ENCODE measurements around the gene CYP4Z1. TPM values are rescaled to one million over a fixed set of nuclear protein-coding genes. Genes with fewer than 3 reads are reported as not detected.
"Not testable (repeated sequence)": the region's sequence is repeated elsewhere in the genome, so short reads cannot be mapped to it uniquely, and the experiment has no call there.

The CYP4Z1 gene
- not detected for total RNA-seq

- Mint-ChIP-seq H3K4me1 (no peaks in the 10 kb centered on the region), H3K36me3 (no peaks in the 10 kb centered on the region), H3K27ac (no peak within 1 kb of the TSS), H3K27me3 (peaks cover 37% of the 10 kb centered on the region), H3K4me3 (no peak within 1 kb of the TSS), H3K9me3 (no peaks in the 10 kb centered on the region)
- no peak for DNase-seq
Measured at GRCh38 chr1:47067097-47067594, at the start of gene CYP4Z1. TSS of gene CYP4Z1 (plus strand) at chr1:47067231. CDS start at chr1:47067491, 260 bp downstream.

DNA sequence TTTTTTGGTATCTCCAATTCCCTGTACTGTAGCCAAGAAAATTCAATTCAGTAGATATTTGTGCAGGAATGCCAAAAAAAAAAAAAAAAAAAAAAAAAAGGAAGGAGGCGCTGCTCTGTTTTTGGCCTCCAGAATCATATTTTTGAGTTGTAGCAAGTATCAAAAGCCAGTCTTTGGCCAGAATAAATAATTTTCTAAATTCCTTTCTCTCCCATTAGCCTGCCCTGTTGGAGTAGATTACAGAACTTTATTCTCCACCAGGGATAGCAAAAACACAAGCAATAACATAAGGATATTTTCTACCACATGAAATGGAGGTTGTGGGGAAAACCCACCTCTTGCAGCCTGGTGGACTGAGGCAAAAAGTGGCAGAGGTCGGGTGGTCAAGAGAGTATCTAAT lies 46.0 kb upstream of the CYP4Z1 start:
- no peaks in the 10 kb centered on the region for H3K4me1 Mint-ChIP-seq
- H3K27me3 Mint-ChIP-seq = peaks cover 23% of the 10 kb centered on the region

DNA sequence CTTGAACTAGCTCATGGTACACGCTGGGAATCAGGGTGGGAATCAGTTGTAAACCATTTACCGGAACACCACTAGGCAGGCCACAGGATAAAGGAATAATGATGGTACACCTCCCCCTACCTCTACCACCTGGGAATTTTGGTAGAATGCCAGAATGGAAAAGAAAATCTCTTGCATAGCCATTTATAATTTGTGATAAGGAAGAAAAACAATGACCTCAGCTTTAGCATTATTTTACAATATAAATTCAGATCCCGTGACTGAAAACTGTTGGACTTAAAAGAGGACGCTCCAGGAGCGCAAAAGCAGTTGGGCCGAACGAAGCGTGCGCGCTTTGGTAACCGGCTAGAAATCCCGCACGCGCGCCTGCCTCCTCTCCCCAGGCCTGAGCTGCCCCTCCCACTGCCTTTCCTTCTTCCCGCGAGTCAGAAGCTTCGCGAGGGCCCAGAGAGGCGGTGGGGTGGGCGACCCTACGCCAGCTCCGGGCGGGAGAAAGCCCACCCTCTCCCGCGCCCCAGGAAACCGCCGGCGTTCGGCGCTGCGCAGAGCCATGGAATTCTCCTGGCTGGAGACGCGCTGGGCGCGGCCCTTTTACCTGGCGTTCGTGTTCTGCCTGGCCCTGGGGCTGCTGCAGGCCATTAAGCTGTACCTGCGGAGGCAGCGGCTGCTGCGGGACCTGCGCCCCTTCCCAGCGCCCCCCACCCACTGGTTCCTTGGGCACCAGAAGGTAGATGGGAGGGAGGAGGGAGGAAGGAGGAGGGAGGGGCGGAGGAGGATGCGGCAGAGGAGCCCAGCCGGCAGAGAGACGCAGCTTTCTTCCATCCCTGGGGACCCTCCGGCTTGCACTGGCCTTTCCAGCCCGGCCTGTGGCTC lies 43.5 kb upstream of the CYP4Z1 start, which contains the start of gene CYP4X1:
TSS of gene CYP4X1 (plus strand) at position 402 of the 873 bp plus-strand sequence. CDS start at position 551, 149 bp downstream.
- no peaks in the 10 kb centered on the region for H3K36me3 Mint-ChIP-seq

More for the DNA sequence above, 46.0 kb upstream of the CYP4Z1 start:
- no peak overlapping the region for H3K27ac Mint-ChIP-seq
- H3K4me3 Mint-ChIP-seq = no peak overlapping the region
- H3K9me3 Mint-ChIP-seq = no peaks in the 10 kb centered on the region
- DNase-seq = no peak
- no peaks in the 10 kb centered on the region for H3K36me3 Mint-ChIP-seq

DNA sequence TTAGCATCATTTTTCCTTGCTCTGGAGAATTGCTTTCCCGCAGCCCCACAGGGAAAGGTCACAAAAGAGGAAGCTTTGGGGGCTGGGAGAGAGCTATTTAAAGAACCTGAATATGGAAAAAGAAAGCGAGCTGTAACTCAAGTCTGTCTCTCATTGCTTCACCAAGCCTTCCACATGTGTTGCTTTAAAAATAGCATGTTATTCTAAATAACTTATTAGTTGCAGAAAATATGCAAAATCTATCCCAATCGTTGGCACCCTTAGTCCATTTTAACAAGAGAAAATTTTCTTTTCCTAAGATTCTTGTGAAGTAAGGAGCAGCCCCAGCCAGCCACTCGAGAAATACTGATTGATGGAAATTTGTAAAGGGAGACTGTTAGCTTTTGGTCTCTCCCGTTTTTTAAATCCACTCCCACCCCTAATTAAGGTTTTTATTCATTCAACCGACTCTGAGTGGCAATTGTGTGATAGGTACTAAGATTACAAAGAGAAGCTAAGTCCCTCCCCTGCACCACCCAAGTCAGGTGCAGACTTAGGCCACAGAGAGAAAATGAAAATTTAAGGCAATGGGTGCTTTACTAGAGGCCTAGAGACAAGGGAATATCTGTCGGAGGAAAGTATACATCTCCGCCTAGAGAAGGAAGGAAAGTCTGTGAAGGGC lies 42.8 kb upstream of the CYP4Z1 start:
- H3K4me3 Mint-ChIP-seq = no peak overlapping the region

More for the DNA sequence above, 43.5 kb upstream of the CYP4Z1 start, which contains the start of gene CYP4X1:
- no peaks in the 10 kb centered on the region for H3K9me3 Mint-ChIP-seq
- no peaks in the 10 kb centered on the region for H3K4me1 Mint-ChIP-seq
- no peak within 1 kb of the TSS for H3K4me3 Mint-ChIP-seq
- peaks cover 39% of the 10 kb centered on the region for H3K27me3 Mint-ChIP-seq
- DNase-seq = no peak
- no peak within 1 kb of the TSS for H3K27ac Mint-ChIP-seq

GRCh38 chr1:47030170-47030805 lies 36.7 kb upstream of the CYP4Z1 start:
- H3K9me3 Mint-ChIP-seq = no peaks in the 10 kb centered on the region
- H3K27ac Mint-ChIP-seq = no peak overlapping the region
- no peaks in the 10 kb centered on the region for H3K4me1 Mint-ChIP-seq
- no peak for DNase-seq
- H3K36me3 Mint-ChIP-seq = no peaks in the 10 kb centered on the region
- peaks cover 33% of the 10 kb centered on the region for H3K27me3 Mint-ChIP-seq
- no peak overlapping the region for H3K4me3 Mint-ChIP-seq

More for the DNA sequence above, 42.8 kb upstream of the CYP4Z1 start:
- H3K27ac Mint-ChIP-seq = no peak overlapping the region
- H3K27me3 Mint-ChIP-seq = peaks cover 41% of the 10 kb centered on the region
- DNase-seq = no peak
- H3K36me3 Mint-ChIP-seq = no peaks in the 10 kb centered on the region
- H3K9me3 Mint-ChIP-seq = no peaks in the 10 kb centered on the region
- H3K4me1 Mint-ChIP-seq = no peaks in the 10 kb centered on the region

- Mint-ChIP-seq H3K36me3 (no peaks in the 10 kb centered on the region), H3K4me3 (no peak overlapping the region), H3K27me3 (peaks cover 29% of the 10 kb centered on the region), H3K9me3 (no peaks in the 10 kb centered on the region), H3K4me1 (no peaks in the 10 kb centered on the region), H3K27ac (no peak overlapping the region)
- no peak for DNase-seq
Measured at GRCh38 chr1:47031059-47031458, 36.0 kb upstream of the CYP4Z1 start.

DNA sequence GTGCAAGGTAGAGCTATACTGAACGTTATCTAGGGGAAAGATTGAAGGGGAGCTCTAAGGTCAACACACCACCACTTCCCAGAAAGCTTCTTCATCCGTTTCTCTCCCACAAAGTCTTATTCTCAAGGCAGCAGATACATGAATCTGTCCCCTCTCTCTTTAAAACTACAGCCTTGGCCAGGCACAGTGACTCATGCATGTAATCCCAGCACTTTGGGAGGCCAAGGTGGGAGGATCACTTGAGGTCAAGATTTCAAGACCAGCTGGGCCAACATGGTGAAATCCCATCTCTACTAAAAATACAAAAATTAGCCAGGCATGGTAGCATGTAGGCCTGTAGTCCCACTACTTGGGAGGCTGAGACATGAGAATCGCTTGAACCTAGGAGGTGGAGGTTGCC lies 35.4 kb upstream of the CYP4Z1 start:
- Mint-ChIP-seq H3K27me3 (peaks cover 27% of the 10 kb centered on the region), H3K9me3 (no peaks in the 10 kb centered on the region), H3K4me3 (no peak overlapping the region), H3K36me3 (no peaks in the 10 kb centered on the region), H3K4me1 (no peaks in the 10 kb centered on the region), H3K27ac (no peak overlapping the region)
- no peak for DNase-seq

- Mint-ChIP-seq H3K36me3 (no peaks in the 10 kb centered on the region), H3K4me1 (no peaks in the 10 kb centered on the region), H3K4me3 (no peak overlapping the region), H3K27me3 (peaks cover 10% of the 10 kb centered on the region), H3K9me3 (no peaks in the 10 kb centered on the region), H3K27ac (no peak overlapping the region)
- no peak for DNase-seq
Measured at GRCh38 chr1:47036764-47037163, 30.3 kb upstream of the CYP4Z1 start.

- Mint-ChIP-seq H3K27ac (no peak overlapping the region), H3K36me3 (no peaks in the 10 kb centered on the region), H3K4me1 (no peaks in the 10 kb centered on the region), H3K4me3 (no peak overlapping the region), H3K9me3 (peaks cover 3% of the 10 kb centered on the region), H3K27me3 (peaks cover 42% of the 10 kb centered on the region)
- DNase-seq = no peak
Measured at GRCh38 chr1:47059376-47059775, 7.7 kb upstream of the CYP4Z1 start.

DNA sequence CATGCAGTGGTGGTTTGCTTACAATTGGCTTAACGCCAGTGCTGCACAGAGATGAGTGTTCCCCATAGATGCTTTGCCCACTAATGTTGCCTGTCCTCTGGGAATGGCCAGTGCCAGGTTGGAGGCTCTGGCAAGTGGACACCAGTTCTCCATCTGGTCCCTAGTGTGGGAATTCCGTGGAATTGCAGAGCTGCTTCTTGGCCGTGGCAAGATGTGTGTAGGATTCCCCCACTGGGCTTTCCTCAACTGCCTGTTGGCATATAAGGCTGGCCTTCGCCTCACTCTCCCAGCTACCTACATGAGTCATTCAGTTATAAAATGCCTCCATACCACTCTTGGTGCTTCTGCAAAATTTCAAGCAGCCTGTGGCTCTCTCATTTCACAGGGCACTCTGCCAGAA lies 2.0 kb downstream of the CYP4Z1 start:
- H3K4me1 Mint-ChIP-seq, H3K36me3 Mint-ChIP-seq, H3K4me3 Mint-ChIP-seq, H3K9me3 Mint-ChIP-seq, DNase-seq, H3K27ac Mint-ChIP-seq: not testable (repeated sequence)
- H3K27me3 Mint-ChIP-seq = peaks cover 21% of the 10 kb centered on the region

GRCh38 chr1:47069509-47069908 lies 2.5 kb downstream of the CYP4Z1 start:
- not testable (repeated sequence) for H3K4me1 Mint-ChIP-seq, H3K36me3 Mint-ChIP-seq, H3K4me3 Mint-ChIP-seq, DNase-seq, H3K27ac Mint-ChIP-seq, H3K9me3 Mint-ChIP-seq
- H3K27me3 Mint-ChIP-seq = peaks cover 16% of the 10 kb centered on the region

GRCh38 chr1:47089356-47089755 lies 22.3 kb downstream of the CYP4Z1 start:
- not testable (repeated sequence) for H3K4me3 Mint-ChIP-seq, H3K4me1 Mint-ChIP-seq, DNase-seq, H3K9me3 Mint-ChIP-seq, H3K27me3 Mint-ChIP-seq, H3K27ac Mint-ChIP-seq, H3K36me3 Mint-ChIP-seq

GRCh38 chr1:47091476-47091875 lies 24.4 kb downstream of the CYP4Z1 start:
- H3K9me3 Mint-ChIP-seq = not testable (repeated sequence)

DNA sequence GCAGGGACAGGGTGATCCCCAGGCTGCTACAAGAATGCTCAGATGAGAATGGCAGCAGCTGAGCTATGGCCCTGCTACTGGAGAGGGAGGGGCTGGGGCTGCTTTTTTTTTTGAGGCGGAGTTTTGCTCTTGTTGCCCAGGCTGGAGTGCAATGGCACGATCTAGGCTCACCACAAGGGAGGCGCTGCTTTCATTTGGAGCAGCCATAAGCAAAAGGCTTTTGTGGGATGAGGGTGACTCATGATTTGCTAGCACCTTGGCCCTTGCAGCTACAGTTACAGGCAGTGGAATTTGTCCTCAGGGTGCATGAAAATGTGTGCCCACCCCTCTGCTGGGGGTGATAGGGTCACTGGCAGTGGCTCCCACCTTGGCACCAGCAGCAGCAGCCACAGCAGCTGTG lies 37.8 kb downstream of the CYP4Z1 start:
- Mint-ChIP-seq H3K27ac (no peak overlapping the region), H3K4me1 (no peaks in the 10 kb centered on the region), H3K36me3 (no peaks in the 10 kb centered on the region), H3K27me3 (peaks cover 8% of the 10 kb centered on the region), H3K4me3 (no peak overlapping the region), H3K9me3 (peaks cover 12% of the 10 kb centered on the region)
- no peak for DNase-seq

More at GRCh38 chr1:47091476-47091875, 24.4 kb downstream of the CYP4Z1 start:
- not testable (repeated sequence) for H3K36me3 Mint-ChIP-seq, H3K4me3 Mint-ChIP-seq, DNase-seq, H3K4me1 Mint-ChIP-seq, H3K27ac Mint-ChIP-seq, H3K27me3 Mint-ChIP-seq

DNA sequence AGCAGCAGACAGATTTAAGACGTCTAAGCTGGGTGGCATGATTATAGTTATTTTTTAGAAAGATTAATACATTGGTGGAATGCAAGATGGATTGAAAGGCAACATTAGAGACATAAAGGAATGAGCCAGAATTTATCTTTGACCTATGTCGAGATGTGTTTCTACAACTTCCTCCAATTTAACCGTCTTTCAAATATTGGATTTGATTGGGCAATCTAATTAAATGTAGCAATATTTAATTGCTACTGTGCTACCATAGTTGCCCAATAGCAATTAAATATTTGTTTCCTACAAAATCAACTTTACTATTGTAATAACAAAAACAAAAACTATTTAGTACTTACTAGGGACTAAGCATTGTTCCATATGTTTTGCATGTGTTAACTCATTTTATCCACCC lies 39.8 kb downstream of the CYP4Z1 start:
- Mint-ChIP-seq H3K9me3 (peaks cover 12% of the 10 kb centered on the region), H3K36me3 (no peaks in the 10 kb centered on the region), H3K4me3 (no peak overlapping the region), H3K27me3 (peaks cover 11% of the 10 kb centered on the region), H3K4me1 (no peaks in the 10 kb centered on the region), H3K27ac (no peak overlapping the region)
- DNase-seq = no peak

Data from activated naive CD8-positive, alpha-beta T cell treated with anti-CD3 and anti-CD28 coated beads for 36 hours (primary cell).